NB4 (cell line): Measurements from ENCODE around the gene RTKN.
"Not testable (repeated sequence)": the region's sequence is repeated elsewhere in the genome, so short reads cannot be mapped to it uniquely, and the experiment has no call there.

Experiments
- DNase-seq: peaks from one replicate; pipeline ENCODE4 v3.0.0; 2010; ENCODE audit warnings: low read depth
- H3K4me3 ChIP-seq: one replicate; pipeline ENCODE4 v1.5.1; 2011; ENCODE audit warnings: mild to moderate bottlenecking, low read depth, low read length, moderate library complexity
- MAX ChIP-seq: IDR thresholded peaks from 2 replicates; pipeline ENCODE4 v1.6.1; 2011; ENCODE audit warnings: low read depth, low read length
- MYC ChIP-seq: IDR thresholded peaks from 2 replicates; pipeline ENCODE4 v1.6.1; 2011; ENCODE audit warnings: low read depth, low read length
- POLR2A ChIP-seq: IDR thresholded peaks from 2 replicates; pipeline ENCODE4 v1.6.1; 2011; ENCODE audit warnings: mild to moderate bottlenecking; ENCODE audit not compliant: insufficient read length; ENCODE audit errors: extremely low read depth
- TF ChIP-seq, protein P1 (sequence below): IDR thresholded peaks from one replicate; pipeline ENCODE4 v1.5.1; 2012; ENCODE audit warnings: low read depth, low read length

RTKN gene

DNA sequence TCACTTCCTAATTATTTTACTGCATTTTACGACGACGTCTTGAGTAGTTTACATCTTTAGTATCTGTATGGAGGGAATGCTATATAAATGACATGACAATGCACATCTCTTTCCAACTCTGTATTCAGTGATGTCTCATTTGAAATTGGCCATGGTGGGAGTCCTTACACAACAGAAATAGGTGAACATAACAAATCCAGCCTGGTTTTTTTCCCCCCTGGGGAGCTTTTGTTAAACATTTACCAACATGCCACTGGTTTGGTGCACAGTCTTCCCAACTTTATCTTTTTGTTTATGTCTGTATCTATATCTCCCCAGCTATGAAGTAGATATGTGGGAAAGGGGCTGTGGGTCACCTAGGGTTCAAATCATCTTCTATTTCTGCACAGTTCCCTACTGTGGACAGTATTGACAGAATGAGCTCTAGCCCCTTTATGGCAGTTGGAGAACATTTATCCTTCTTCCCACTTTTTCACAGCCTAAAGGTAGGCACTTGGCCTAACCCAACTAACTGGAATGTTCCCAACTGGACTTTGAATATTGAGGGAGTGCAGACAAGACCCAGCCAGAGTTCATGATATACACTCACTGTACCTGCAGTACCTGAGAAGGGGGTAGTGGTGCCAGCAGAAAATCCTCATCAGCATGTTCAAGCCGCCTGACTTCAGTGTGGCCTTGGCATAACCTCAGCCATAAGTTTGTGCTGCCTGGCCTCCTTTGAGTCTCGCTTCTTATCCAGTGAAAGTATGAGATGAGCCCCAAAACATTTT is 5.7 kb upstream of the RTKN start:
- no peak for DNase-seq
- TF ChIP-seq, protein P1, sequence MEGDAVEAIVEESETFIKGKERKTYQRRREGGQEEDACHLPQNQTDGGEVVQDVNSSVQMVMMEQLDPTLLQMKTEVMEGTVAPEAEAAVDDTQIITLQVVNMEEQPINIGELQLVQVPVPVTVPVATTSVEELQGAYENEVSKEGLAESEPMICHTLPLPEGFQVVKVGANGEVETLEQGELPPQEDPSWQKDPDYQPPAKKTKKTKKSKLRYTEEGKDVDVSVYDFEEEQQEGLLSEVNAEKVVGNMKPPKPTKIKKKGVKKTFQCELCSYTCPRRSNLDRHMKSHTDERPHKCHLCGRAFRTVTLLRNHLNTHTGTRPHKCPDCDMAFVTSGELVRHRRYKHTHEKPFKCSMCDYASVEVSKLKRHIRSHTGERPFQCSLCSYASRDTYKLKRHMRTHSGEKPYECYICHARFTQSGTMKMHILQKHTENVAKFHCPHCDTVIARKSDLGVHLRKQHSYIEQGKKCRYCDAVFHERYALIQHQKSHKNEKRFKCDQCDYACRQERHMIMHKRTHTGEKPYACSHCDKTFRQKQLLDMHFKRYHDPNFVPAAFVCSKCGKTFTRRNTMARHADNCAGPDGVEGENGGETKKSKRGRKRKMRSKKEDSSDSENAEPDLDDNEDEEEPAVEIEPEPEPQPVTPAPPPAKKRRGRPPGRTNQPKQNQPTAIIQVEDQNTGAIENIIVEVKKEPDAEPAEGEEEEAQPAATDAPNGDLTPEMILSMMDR: no peak
- no peak for TF ChIP-seq POLR2A
- TF ChIP-seq MYC: no peak

GRCh38 chr2:74444498-74445318 is 3.0 kb upstream of the RTKN start:
- TF ChIP-seq POLR2A: no peak
- no peak for TF ChIP-seq MAX
- no peak for TF ChIP-seq MYC
- TF ChIP-seq, protein P1: no peak
- DNase-seq: no peak
- no peak overlapping the region for H3K4me3 ChIP-seq

More for the DNA sequence above, 5.7 kb upstream of the RTKN start:
- H3K4me3 ChIP-seq: no peak overlapping the region

GRCh38 chr2:74442483-74443297 is 953 bp upstream of the RTKN start:
- H3K4me3 ChIP-seq, DNase-seq: not testable (repeated sequence)

DNA sequence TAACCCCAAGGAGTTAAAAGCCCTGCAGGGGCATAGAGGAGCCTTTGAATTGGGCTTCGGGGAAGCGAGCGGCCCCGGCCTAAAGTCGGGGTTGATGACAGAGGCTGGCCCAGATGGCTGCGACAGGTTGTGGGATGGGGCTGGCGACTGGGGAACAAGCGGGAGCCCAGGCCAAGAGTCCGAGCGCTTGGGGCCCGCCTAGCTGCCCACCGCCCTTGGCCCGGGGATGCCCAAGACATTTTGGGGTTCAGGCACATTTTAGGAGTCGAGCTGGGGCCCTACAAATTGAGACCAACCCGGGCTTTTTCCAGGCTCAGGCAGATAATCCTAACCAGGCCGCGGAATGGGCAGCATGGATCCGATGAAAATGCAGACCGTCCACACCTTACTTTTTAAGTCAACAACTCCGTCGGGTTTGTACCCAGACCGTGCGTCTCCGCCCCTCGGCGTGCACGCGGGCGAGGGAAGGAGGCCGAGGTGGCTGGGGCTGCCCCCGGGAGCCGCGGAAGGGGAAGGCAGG is 507 bp downstream of the RTKN start:
- no peak overlapping the region for H3K4me3 ChIP-seq
- no peak for DNase-seq
- TF ChIP-seq MAX: no peak
- TF ChIP-seq, protein P1: no peak
- no peak for TF ChIP-seq POLR2A
- no peak for TF ChIP-seq MYC

GRCh38 chr2:74440378-74441169 is 1.2 kb downstream of the RTKN start:
- TF ChIP-seq MYC (peak; percentile 28; the same call in 1 of the 2 replicates), POLR2A (peak; percentile 34), MAX (0 out of 2 replicates have a peak, but pooled peaks have one; percentile 5)
- TF ChIP-seq, protein P1: no peak
- peak overlapping the region; percentile 51 for H3K4me3 ChIP-seq
- peak; percentile 92 for DNase-seq
